BE2C (cell line): ENCODE data around the gene HIGD1A.
A peak's percentile ranks its signal among the peaks of the same experiment; 100 is the strongest.

ENCODE experiments used
- DNase-seq: peaks from one replicate; pipeline ENCODE4 v3.0.0-alpha.2; 2020
- H3K27me3 ChIP-seq: fragments of 250-450 bp; sonication (Bioruptor Pico); 2 replicates; pipeline ENCODE4 v1.5.1; 2020; ENCODE audit warnings: mild to moderate bottlenecking
- H3K36me3 ChIP-seq: fragments of 250-450 bp; sonication (Bioruptor Pico); 2 replicates; pipeline ENCODE4 v1.5.1; 2020; ENCODE audit warnings: mild to moderate bottlenecking
- H3K4me1 ChIP-seq: fragments of 250-450 bp; sonication (Bioruptor Pico); 2 replicates; pipeline ENCODE4 v1.5.1; 2020
- H3K4me3 ChIP-seq: 2 replicates; pipeline ENCODE4 v1.5.1; 2011; ENCODE audit warnings: low read depth, low read length
- H3K9me3 ChIP-seq: fragments of 250-450 bp; sonication (Bioruptor Pico); 2 replicates; pipeline ENCODE4 v1.5.1; 2020
- TF ChIP-seq, protein P1 (sequence below): IDR thresholded peaks from 2 replicates; pipeline ENCODE4 v1.5.1; 2012; ENCODE audit warnings: mild to moderate bottlenecking, low read depth, low read length

The HIGD1A gene

DNA sequence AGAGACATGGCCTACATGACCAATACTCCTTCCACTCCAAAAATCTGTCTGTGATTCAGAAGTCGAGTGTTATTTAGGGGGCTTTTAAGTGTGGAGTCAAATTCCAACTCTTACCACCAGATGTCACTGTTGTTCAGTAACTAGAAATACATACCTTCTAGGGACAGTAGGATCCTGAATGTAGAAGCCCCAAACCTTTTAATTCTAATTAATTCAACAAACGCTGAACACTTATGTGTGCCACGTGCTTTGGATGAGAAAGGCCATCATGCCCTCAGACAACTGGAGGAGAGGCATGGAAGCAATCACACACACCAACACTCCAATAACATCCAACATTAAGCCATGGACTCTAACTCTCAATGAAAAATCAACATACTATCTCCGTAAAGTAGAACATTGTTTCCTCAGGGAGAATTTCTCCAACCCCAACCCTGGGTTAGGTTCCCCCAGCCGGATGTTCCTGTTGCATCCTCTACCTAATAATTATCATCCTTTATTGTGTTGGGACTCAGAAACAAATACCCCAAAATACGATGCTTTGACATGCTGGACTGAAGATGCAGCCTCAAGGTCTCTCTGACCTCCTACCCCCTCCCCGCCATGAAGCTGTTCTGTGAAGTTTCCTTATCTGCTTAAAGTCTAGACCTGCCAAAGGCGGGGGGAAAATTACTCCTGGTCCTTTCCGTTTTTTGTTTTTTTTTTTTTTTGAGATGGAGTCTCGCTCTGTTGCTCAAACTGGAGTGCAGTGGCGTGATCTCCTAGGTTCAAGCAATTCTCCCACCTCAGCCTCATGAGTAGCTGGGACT lies 23.2 kb downstream of the HIGD1A start:
- Histone ChIP-seq H3K4me1 (no peaks in the 10 kb centered on the region; the same call in 1 of the 2 replicates), H3K9me3 (no peaks in the 10 kb centered on the region), H3K27me3 (no peaks in the 10 kb centered on the region), H3K4me3 (no peak overlapping the region), H3K36me3 (no peaks in the 10 kb centered on the region)
- DNase-seq = peak; percentile 15
- TF ChIP-seq, protein P1, sequence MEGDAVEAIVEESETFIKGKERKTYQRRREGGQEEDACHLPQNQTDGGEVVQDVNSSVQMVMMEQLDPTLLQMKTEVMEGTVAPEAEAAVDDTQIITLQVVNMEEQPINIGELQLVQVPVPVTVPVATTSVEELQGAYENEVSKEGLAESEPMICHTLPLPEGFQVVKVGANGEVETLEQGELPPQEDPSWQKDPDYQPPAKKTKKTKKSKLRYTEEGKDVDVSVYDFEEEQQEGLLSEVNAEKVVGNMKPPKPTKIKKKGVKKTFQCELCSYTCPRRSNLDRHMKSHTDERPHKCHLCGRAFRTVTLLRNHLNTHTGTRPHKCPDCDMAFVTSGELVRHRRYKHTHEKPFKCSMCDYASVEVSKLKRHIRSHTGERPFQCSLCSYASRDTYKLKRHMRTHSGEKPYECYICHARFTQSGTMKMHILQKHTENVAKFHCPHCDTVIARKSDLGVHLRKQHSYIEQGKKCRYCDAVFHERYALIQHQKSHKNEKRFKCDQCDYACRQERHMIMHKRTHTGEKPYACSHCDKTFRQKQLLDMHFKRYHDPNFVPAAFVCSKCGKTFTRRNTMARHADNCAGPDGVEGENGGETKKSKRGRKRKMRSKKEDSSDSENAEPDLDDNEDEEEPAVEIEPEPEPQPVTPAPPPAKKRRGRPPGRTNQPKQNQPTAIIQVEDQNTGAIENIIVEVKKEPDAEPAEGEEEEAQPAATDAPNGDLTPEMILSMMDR = peak; percentile 59

DNA sequence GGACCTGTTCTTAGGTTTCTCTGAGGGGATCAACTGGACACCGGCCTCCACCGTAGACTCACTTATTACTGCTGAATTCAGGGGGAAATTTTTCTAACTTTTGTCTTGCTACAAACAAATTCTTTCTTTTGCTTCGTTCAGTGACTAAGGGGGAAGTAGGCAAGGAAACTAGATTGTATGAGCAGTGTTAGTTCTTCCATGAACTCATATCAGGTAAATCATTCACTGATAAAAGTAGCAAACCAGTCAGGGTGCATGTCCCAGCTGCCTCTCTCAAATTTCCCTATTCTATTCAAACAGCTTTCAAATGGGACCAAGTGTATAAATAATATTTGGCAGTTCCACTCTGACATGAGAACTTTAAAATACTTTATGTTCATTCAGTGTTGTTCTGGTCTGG lies 23.9 kb downstream of the HIGD1A start:
- no peak overlapping the region for H3K4me3 ChIP-seq
- no peaks in the 10 kb centered on the region; the same call in 1 of the 2 replicates for H3K4me1 ChIP-seq
- H3K9me3 ChIP-seq = no peaks in the 10 kb centered on the region
- TF ChIP-seq, protein P1 = no peak
- no peaks in the 10 kb centered on the region for H3K36me3 ChIP-seq
- H3K27me3 ChIP-seq = no peaks in the 10 kb centered on the region
- DNase-seq = no peak

DNA sequence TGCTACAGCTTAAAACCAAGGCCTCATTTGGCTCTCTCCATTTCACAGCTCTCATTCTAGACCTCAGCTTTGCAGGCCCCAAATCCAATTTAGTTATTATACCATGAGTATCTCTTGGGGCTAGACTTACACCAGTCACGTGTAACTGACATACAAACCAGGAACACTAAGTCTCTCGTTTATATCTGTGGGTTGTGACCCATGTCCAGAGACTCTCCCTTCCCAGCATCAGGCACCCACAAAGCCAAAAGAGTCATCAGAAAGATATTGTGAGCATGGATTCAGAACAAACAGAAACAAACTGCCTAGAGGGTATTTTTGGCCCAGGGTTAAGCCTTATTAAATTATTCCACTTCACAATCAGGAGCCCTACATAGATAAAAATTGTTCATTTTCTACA lies 25.6 kb downstream of the HIGD1A start:
- H3K36me3 ChIP-seq = no peaks in the 10 kb centered on the region
- TF ChIP-seq, protein P1 = no peak
- H3K4me3 ChIP-seq = no peak overlapping the region
- DNase-seq = no peak
- H3K4me1 ChIP-seq = no peaks in the 10 kb centered on the region; the same call in 1 of the 2 replicates
- no peaks in the 10 kb centered on the region for H3K27me3 ChIP-seq
- H3K9me3 ChIP-seq = no peaks in the 10 kb centered on the region

DNA sequence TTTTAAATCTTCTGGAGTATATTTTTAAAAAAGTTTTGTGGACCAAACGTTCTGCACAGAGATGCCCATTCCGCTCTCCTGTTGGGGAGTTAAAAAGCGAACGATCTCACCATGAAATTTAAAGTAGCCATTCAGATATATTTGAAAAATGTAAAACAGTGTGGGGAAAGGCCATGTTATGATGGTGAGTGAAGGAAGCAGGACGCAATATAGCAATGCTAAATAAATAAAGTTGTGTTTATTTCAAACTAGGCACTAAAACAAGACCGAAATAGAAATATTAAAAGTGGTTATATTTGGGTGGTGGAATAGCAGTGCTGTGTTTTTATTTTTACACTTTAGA lies 30.9 kb downstream of the HIGD1A start:
- no peaks in the 10 kb centered on the region for H3K36me3 ChIP-seq
- DNase-seq = no peak
- TF ChIP-seq, protein P1 = no peak
- H3K4me1 ChIP-seq = no peaks in the 10 kb centered on the region
- H3K9me3 ChIP-seq = no peaks in the 10 kb centered on the region
- peak overlapping the region; percentile 59 for H3K4me3 ChIP-seq
- H3K27me3 ChIP-seq = no peaks in the 10 kb centered on the region

DNA sequence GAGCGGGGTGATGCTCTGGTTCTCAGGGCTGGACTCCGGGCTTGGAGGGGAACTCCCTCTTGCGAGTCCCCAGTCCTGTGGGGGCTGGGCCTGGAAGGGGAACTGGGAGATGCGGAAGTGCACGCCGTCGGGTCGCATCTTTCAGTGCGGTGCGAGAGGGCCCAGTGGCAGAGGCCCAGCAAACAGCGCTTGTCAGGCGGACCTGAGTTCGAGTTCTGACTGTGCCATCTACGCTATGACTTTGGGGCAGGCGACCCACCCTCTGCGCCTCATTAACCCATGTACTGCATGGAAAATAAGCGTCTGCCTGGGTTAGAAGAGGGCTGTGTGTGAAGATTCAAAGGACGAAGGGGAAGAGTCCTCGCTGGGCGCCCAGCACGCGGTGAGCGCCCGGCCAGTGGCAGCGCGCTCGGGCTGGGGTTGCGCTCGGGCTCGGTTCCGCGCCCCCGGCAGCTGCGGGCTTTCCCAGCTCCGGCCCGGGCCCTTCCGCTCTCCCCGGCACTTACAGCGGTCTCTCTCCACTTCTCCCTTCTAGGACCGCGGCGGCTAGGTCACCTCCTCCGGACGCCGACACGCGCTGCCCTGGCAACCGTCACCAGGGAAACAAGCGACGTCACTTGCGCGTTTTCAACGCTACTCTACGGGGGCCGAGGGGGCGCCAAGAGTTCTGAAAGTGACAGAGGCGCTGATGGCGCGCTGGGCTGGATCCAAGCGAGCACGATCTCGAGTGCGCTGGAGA lies 31.5 kb downstream of the HIGD1A start, which contains the start of gene CCDC13:
Gene CCDC13, minus strand, starts transcription at position 584 of the 739 bp plus-strand sequence. CDS start 14,908 bp downstream, outside the sequence.
- H3K4me3 ChIP-seq = peak within 1 kb of the TSS; percentile 59
- no peaks in the 10 kb centered on the region for H3K9me3 ChIP-seq
- H3K36me3 ChIP-seq = no peaks in the 10 kb centered on the region
- H3K27me3 ChIP-seq = no peaks in the 10 kb centered on the region
- H3K4me1 ChIP-seq = no peaks in the 10 kb centered on the region
- TF ChIP-seq, protein P1 = no peak
- DNase-seq = peak; percentile 90

DNA sequence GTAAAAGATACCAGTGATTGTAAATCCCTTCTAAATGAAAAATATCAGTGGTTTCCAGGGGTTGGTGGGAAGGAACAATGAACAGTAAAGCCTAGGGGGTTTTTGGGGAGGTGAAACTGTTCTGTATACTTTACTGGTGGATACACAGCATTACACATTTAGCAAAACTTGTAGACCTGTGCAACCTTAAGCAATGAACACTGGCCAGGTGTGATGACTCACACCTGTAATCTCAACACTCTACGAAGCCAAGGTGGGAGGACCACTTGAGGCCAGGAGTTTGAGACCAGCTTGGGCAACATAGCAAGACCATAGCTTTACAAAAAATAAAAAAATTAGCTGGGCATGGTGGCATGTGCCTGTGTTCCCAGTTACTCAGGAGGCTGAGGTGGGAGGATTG lies 33.0 kb downstream of the HIGD1A start:
- H3K36me3 ChIP-seq = no peaks in the 10 kb centered on the region
- TF ChIP-seq, protein P1 = no peak
- no peaks in the 10 kb centered on the region for H3K9me3 ChIP-seq

More for the DNA sequence above, 33.0 kb downstream of the HIGD1A start:
- H3K27me3 ChIP-seq = no peaks in the 10 kb centered on the region
- no peak overlapping the region for H3K4me3 ChIP-seq
- H3K4me1 ChIP-seq = no peaks in the 10 kb centered on the region
- DNase-seq = no peak
